Measurements from ENCODE around the gene SCAMP5. TPM values are rescaled to one million over a fixed set of nuclear protein-coding genes. Genes with fewer than 3 reads are reported as not detected.

The SCAMP5 gene
- polyA plus RNA-seq, 1 experiment = 2.1 TPM

GRCh38 chr15:75061272-75061671 is 65.9 kb downstream of the SCAMP5 start:
- Histone ChIP-seq H3K4me3 (ENCODE audit: low read depth, low read length) (no peak overlapping the region), H3K9me3 (ENCODE audit: control insufficient read depth, insufficient read depth, low read length) (peaks cover 7% of the 10 kb centered on the region), H3K27me3 (ENCODE audit: control insufficient read depth, insufficient read depth, low read length) (peaks cover 2% of the 10 kb centered on the region), H3K27ac (ENCODE audit: low read depth, low read length) (no peak overlapping the region)
- TF ChIP-seq CTCF (IDR thresholded peaks at IDR 0.05; ENCODE audit: low read depth, low read length) = no peak
- ChIA-PET POLR2A (no interaction called here), CTCF (no interaction called here)
- no peak for DNase-seq (ENCODE audit: low read depth, low spot score)

- Histone ChIP-seq H3K27me3 (ENCODE audit: control insufficient read depth, insufficient read depth, low read length) (peaks cover 2% of the 10 kb centered on the region), H3K4me3 (ENCODE audit: low read depth, low read length) (no peak overlapping the region), H3K27ac (ENCODE audit: low read depth, low read length) (no peak overlapping the region), H3K9me3 (ENCODE audit: control insufficient read depth, insufficient read depth, low read length) (peaks cover 7% of the 10 kb centered on the region)
- POLR2A ChIA-PET = no interaction called here
- TF ChIP-seq CTCF (IDR thresholded peaks at IDR 0.05; ENCODE audit: low read depth, low read length) = no peak
- no peak for DNase-seq (ENCODE audit: low read depth, low spot score)
- CTCF ChIA-PET = no interaction called here
Measured at GRCh38 chr15:75062706-75063105, 67.3 kb downstream of the SCAMP5 start.

GRCh38 chr15:75063338-75063737 is 68.0 kb downstream of the SCAMP5 start:
- Histone ChIP-seq H3K27ac (ENCODE audit: low read depth, low read length) (no peak overlapping the region), H3K4me3 (ENCODE audit: low read depth, low read length) (no peak overlapping the region), H3K9me3 (ENCODE audit: control insufficient read depth, insufficient read depth, low read length) (peaks cover 7% of the 10 kb centered on the region), H3K27me3 (ENCODE audit: control insufficient read depth, insufficient read depth, low read length) (peaks cover 2% of the 10 kb centered on the region)
- no peak for DNase-seq (ENCODE audit: low read depth, low spot score)
- CTCF ChIA-PET = interaction anchor here (0.6 kb wide), 1 partner anchor 138 kb away, joined by 3 read pairs; the partner anchor contains the start of gene C15orf39
- TF ChIP-seq CTCF (IDR thresholded peaks at IDR 0.05; ENCODE audit: low read depth, low read length) = no peak
- POLR2A ChIA-PET = no interaction called here

GRCh38 chr15:75063889-75064288 is 68.5 kb downstream of the SCAMP5 start:
- CTCF ChIA-PET = no interaction called here
- no peak overlapping the region for H3K27ac ChIP-seq (ENCODE audit: low read depth, low read length)

GRCh38 chr15:75064846-75065245 is 69.5 kb downstream of the SCAMP5 start:
- ChIA-PET POLR2A (no interaction called here), CTCF (no interaction called here)
- no peak for TF ChIP-seq CTCF (IDR thresholded peaks at IDR 0.05; ENCODE audit: low read depth, low read length)
- Histone ChIP-seq H3K4me3 (ENCODE audit: low read depth, low read length) (no peak overlapping the region), H3K27ac (ENCODE audit: low read depth, low read length) (no peak overlapping the region), H3K9me3 (ENCODE audit: control insufficient read depth, insufficient read depth, low read length) (peaks cover 7% of the 10 kb centered on the region), H3K27me3 (ENCODE audit: control insufficient read depth, insufficient read depth, low read length) (peaks cover 4% of the 10 kb centered on the region)
- no peak for DNase-seq (ENCODE audit: low read depth, low spot score)

More at GRCh38 chr15:75063889-75064288, 68.5 kb downstream of the SCAMP5 start:
- no peak for TF ChIP-seq CTCF (IDR thresholded peaks at IDR 0.05; ENCODE audit: low read depth, low read length)
- POLR2A ChIA-PET = no interaction called here
- no peak for DNase-seq (ENCODE audit: low read depth, low spot score)
- H3K4me3 ChIP-seq (ENCODE audit: low read depth, low read length) = no peak overlapping the region
- H3K9me3 ChIP-seq (ENCODE audit: control insufficient read depth, insufficient read depth, low read length) = peaks cover 7% of the 10 kb centered on the region
- H3K27me3 ChIP-seq (ENCODE audit: control insufficient read depth, insufficient read depth, low read length) = peaks cover 2% of the 10 kb centered on the region

Data from AG04450 (cell line).